WTC11 (cell line): ENCODE measurements around the gene MYPOP. TPM values are rescaled to one million over a fixed set of nuclear protein-coding genes. Genes with fewer than 3 reads are reported as not detected.

Experiments
- ATAC-seq: fragments of 200-7000 bp; cut with Tn5 transposase; 2 replicates; pipeline ENCODE4 v1.10.0; 2021; ENCODE audit warnings: mild to moderate bottlenecking, moderate library complexity
- CTCF ChIA-PET: fragments of 300-600 bp; sonication (Branson Sonifier 250); formaldehyde crosslinking; loops from one replicate; lab custom pipeline; 2021; ENCODE audit warnings: antibody characterized with exemption; lab: Charles Lee
- POLR2A ChIA-PET: fragments of 350-600 bp; sonication (Branson Sonifier 250); formaldehyde crosslinking; loops from one replicate; lab custom pipeline; 2021; ENCODE audit warnings: antibody characterized with exemption; lab: Charles Lee
- DNase-seq: peaks from one replicate; pipeline ENCODE4 v3.0.0; 2021; ENCODE audit warnings: low spot score
- H3K27ac Mint-ChIP-seq: 2 replicates; pipeline ENCODE4 v1.8.0; 2021; ENCODE audit warnings: mixed read lengths
- H3K27me3 Mint-ChIP-seq: 2 replicates; pipeline ENCODE4 v1.8.0; 2021; ENCODE audit warnings: low read depth, mild to moderate bottlenecking, moderate library complexity, mixed read lengths
- H3K36me3 Mint-ChIP-seq: 2 replicates; pipeline ENCODE4 v1.8.0; 2021; ENCODE audit warnings: mixed read lengths
- H3K4me1 Mint-ChIP-seq: 2 replicates; pipeline ENCODE4 v1.8.0; 2022; ENCODE audit warnings: mixed read lengths
- H3K4me3 Mint-ChIP-seq: 2 replicates; pipeline ENCODE4 v1.8.0; 2021; ENCODE audit warnings: mild to moderate bottlenecking, moderate library complexity, mixed read lengths
- H3K9me3 Mint-ChIP-seq: 2 replicates; pipeline ENCODE4 v1.8.0; 2021; ENCODE audit warnings: mixed read lengths
- ARID4B ChIP-seq: sonication (generic); formaldehyde crosslinking; IDR thresholded peaks from 2 replicates; pipeline ENCODE4 v1.8.0; 2023; ENCODE audit warnings: missing genetic modification reagents, mild to moderate bottlenecking, borderline replicate concordance
- ATF6 ChIP-seq: sonication (generic); formaldehyde crosslinking; IDR thresholded peaks from 2 replicates; pipeline ENCODE4 v1.8.1; 2023; ENCODE audit warnings: mild to moderate bottlenecking, missing genetic modification reagents
- CDX4 ChIP-seq: fragments of 250-450 bp; sonication (Bioruptor Pico); IDR thresholded peaks from 2 replicates; pipeline ENCODE4 v1.9.0; 2021; ENCODE audit warnings: moderate library complexity, mild to moderate bottlenecking, inconsistent platforms, borderline replicate concordance
- CREM ChIP-seq: sonication (generic); formaldehyde crosslinking; IDR thresholded peaks from 2 replicates; pipeline ENCODE4 v1.8.1; 2022; ENCODE audit warnings: mild to moderate bottlenecking, missing genetic modification reagents, moderate library complexity
- CTCF ChIP-seq: fragments of 200-600 bp; IDR thresholded peaks from 2 replicates; pipeline ENCODE4 v1.8.0; 2022; ENCODE audit warnings: antibody characterized with exemption
- E2F5 ChIP-seq: sonication (generic); formaldehyde crosslinking; IDR thresholded peaks from 2 replicates; pipeline ENCODE4 v1.8.1; 2022; ENCODE audit warnings: mild to moderate bottlenecking, moderate library complexity, missing genetic modification reagents
- ETV6 ChIP-seq: sonication (generic); formaldehyde crosslinking; IDR thresholded peaks from 2 replicates; pipeline ENCODE4 v1.8.1; 2022; ENCODE audit warnings: mild to moderate bottlenecking, missing genetic modification reagents
- GTF2I ChIP-seq: fragments of 250-450 bp; sonication (Bioruptor Pico); conservative IDR thresholded peaks from 2 replicates; pipeline ENCODE4 v1.4.0; 2021; ENCODE audit warnings: mild to moderate bottlenecking
- SMAD4 ChIP-seq: sonication (generic); formaldehyde crosslinking; IDR thresholded peaks from 2 replicates; pipeline ENCODE4 v1.8.0; 2022; ENCODE audit warnings: mild to moderate bottlenecking, missing genetic modification reagents
- TP53 ChIP-seq: sonication (generic); formaldehyde crosslinking; IDR thresholded peaks from 2 replicates; pipeline ENCODE4 v1.8.1; 2023; ENCODE audit warnings: mild to moderate bottlenecking, missing genetic modification reagents
- ZNF121 ChIP-seq: sonication (generic); formaldehyde crosslinking; IDR thresholded peaks from 2 replicates; pipeline ENCODE4 v1.8.0; 2023; ENCODE audit warnings: missing genetic modification reagents
- ZNF232 ChIP-seq: sonication (generic); formaldehyde crosslinking; IDR thresholded peaks from 2 replicates; pipeline ENCODE4 v1.8.0; 2022; ENCODE audit warnings: mild to moderate bottlenecking, missing genetic modification reagents
- ZNF263 ChIP-seq: sonication (generic); formaldehyde crosslinking; IDR thresholded peaks from 2 replicates; pipeline ENCODE4 v1.8.1; 2022; ENCODE audit warnings: low read depth, mild to moderate bottlenecking, moderate library complexity, missing genetic modification reagents
- ZNF317 ChIP-seq: sonication (generic); formaldehyde crosslinking; IDR thresholded peaks from 2 replicates; pipeline ENCODE4 v1.8.1; 2023; ENCODE audit warnings: low read depth, mild to moderate bottlenecking, moderate library complexity, missing genetic modification reagents, borderline replicate concordance
- total RNA-seq: library from RNA; stranded (reverse); gene quantifications from 3 replicates; pipeline ENCODE4 v1.2.3, GENCODE V29; 2021
- TF ChIP-seq, protein P1 (sequence below): sonication (generic); formaldehyde crosslinking; IDR thresholded peaks from 2 replicates; pipeline ENCODE4 v1.8.0; 2023; ENCODE audit warnings: mild to moderate bottlenecking, missing genetic modification reagents

The MYPOP gene
- total RNA-seq, 1 experiment from 2014 or later, result 13.6 TPM

GRCh38 chr19:45887200-45887710, 15.2 kb downstream of the MYPOP start:
- H3K4me3 Mint-ChIP-seq, result peak overlapping the region; percentile 94
- ATAC-seq, result no peak
- peaks cover 14% of the 10 kb centered on the region for H3K4me1 Mint-ChIP-seq
- TF ChIP-seq TP53 (CRISPR knock-in tag), result no peak
- TF ChIP-seq SMAD4 (CRISPR knock-in tag), result no peak
- TF ChIP-seq, protein P1, sequence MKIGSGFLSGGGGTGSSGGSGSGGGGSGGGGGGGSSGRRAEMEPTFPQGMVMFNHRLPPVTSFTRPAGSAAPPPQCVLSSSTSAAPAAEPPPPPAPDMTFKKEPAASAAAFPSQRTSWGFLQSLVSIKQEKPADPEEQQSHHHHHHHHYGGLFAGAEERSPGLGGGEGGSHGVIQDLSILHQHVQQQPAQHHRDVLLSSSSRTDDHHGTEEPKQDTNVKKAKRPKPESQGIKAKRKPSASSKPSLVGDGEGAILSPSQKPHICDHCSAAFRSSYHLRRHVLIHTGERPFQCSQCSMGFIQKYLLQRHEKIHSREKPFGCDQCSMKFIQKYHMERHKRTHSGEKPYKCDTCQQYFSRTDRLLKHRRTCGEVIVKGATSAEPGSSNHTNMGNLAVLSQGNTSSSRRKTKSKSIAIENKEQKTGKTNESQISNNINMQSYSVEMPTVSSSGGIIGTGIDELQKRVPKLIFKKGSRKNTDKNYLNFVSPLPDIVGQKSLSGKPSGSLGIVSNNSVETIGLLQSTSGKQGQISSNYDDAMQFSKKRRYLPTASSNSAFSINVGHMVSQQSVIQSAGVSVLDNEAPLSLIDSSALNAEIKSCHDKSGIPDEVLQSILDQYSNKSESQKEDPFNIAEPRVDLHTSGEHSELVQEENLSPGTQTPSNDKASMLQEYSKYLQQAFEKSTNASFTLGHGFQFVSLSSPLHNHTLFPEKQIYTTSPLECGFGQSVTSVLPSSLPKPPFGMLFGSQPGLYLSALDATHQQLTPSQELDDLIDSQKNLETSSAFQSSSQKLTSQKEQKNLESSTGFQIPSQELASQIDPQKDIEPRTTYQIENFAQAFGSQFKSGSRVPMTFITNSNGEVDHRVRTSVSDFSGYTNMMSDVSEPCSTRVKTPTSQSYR (CRISPR knock-in tag), result 0 out of 2 replicates have a peak, but pooled peaks have one; percentile 10
- peak; percentile 70; the same call in 1 of the 2 replicates for TF ChIP-seq ZNF121
- POLR2A ChIA-PET, result interaction anchor here (1.2 to 2.5 kb wide), 2 partner anchors 24 to 118 kb away, joined by 3 to 31 read pairs; partner anchors contain the start of genes FOXA3, SIX5 and SYMPK
- H3K27me3 Mint-ChIP-seq, result no peaks in the 10 kb centered on the region
- H3K9me3 Mint-ChIP-seq, result no peaks in the 10 kb centered on the region
- H3K36me3 Mint-ChIP-seq, result no peaks in the 10 kb centered on the region
- CTCF ChIA-PET, result interaction anchor here (1.0 to 8.5 kb wide), 8 partner anchors 15 to 190 kb away, joined by 3 to 212 read pairs (median 6); partner anchors contain the start of genes FOXA3, MYPOP, RSPH6A and SYMPK
- peak overlapping the region; percentile 96 for H3K27ac Mint-ChIP-seq
- DNase-seq, result no peak

DNA sequence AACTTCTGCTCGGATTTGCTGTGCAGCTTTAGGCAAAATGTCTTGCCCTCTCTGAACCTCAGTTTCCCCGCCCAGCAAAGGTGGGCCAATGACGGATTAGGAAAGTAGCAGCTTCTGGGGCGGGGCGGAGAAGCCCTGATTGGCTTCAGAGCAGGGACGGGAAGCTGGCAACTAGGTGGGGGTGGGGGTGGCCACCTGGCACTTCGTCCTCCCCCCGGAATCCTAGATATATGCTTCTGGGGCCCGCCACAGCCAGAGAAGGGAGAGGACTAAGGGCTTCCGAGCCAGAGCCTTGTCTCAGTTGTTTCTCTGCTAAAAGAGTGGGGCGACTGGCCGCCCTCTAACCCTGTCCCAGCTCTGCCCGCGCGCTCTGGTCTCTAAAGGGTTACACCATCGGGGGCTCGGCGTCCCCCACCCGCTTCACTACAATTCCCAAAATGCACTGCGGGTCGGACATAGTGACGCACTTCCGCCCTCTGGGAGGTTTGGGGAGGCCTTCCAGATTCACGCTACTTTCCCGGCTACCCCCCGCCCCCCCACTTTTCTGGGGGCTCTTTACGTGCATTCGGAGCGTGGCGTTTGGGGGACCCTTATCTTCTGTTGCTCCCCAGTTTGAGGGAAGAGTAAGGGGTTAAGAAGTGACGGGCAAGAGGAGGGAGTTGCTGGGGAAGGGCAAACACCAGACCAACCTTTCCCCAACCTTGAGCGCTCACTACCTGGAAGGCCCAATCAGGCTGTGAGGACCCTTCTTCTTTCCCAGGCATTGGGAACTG, 15.8 kb downstream of the MYPOP start:
- CTCF ChIA-PET, result interaction anchor here (0.7 to 8.5 kb wide), 14 partner anchors 16 to 209 kb away, joined by 3 to 212 read pairs (median 6); partner anchors contain the start of genes FOXA3, MYPOP, RSPH6A and SYMPK
- H3K27me3 Mint-ChIP-seq, result no peaks in the 10 kb centered on the region
- DNase-seq (peak; percentile 92), ATAC-seq (peak; percentile 49)
- no peaks in the 10 kb centered on the region for H3K9me3 Mint-ChIP-seq
- H3K4me1 Mint-ChIP-seq, result peaks cover 20% of the 10 kb centered on the region
- peak overlapping the region; percentile 96 for H3K27ac Mint-ChIP-seq
- POLR2A ChIA-PET, result interaction anchor here (0.5 to 2.5 kb wide), 11 partner anchors 16 to 370 kb away, joined by 3 to 31 read pairs (median 4); partner anchors contain the start of genes FOXA3, MYPOP, SIX5 and SYMPK
- no peaks in the 10 kb centered on the region for H3K36me3 Mint-ChIP-seq
- H3K4me3 Mint-ChIP-seq, result peak overlapping the region; percentile 94
- TF ChIP-seq ATF6 (CRISPR knock-in tag) (no peak), CTCF (no peak), ARID4B (CRISPR knock-in tag) (peak; percentile 7; the same call in 1 of the 2 replicates), ETV6 (CRISPR knock-in tag) (0 out of 2 replicates have a peak, but pooled peaks have one; percentile 14), CREM (CRISPR knock-in tag) (peak; percentile 77), ZNF263 (CRISPR knock-in tag) (no peak), GTF2I (peak; percentile 92), ZNF317 (CRISPR knock-in tag) (no peak), ZNF232 (CRISPR knock-in tag) (no peak), CDX4 (CRISPR knock-in tag) (no peak), E2F5 (CRISPR knock-in tag) (0 out of 2 replicates have a peak, but pooled peaks have one; percentile 17)
- TF ChIP-seq, protein P1 (CRISPR knock-in tag), result 0 out of 2 replicates have a peak, but pooled peaks have one; percentile 13
